Measurements from ENCODE around the gene IL17RD. TPM values are rescaled to one million over a fixed set of nuclear protein-coding genes. Genes with fewer than 3 reads are reported as not detected.

Gene IL17RD
- total and polyA plus RNA-seq, 5 donors, result 0.59 to 2.8 (median 2.1) TPM

- ATAC-seq (no peak), DNase-seq (no peak)
- H3K9me3 ChIP-seq (ENCODE audit: control insufficient read depth, low read length), result no peaks in the 10 kb centered on the region
- H3K27ac ChIP-seq (ENCODE audit: low read length), result no peak overlapping the region
- no peaks in the 10 kb centered on the region for H3K27me3 ChIP-seq (ENCODE audit: control insufficient read depth, insufficient read depth)
- intact Hi-C loops (cut with DNase I), result loop anchor here in 1 of 4 donors (5.0 kb wide), 1 partner anchor 58 kb away; no protein-coding TSS in a partner anchor
- no peak overlapping the region for H3K4me3 ChIP-seq (ENCODE audit: low read length)
- WGBS, result 96% methylated on average over 3 of the region's 3 CpGs
- H3K4me1 ChIP-seq (ENCODE audit: control insufficient read depth, insufficient read depth, low read length), result peaks cover 2% of the 10 kb centered on the region
These were observed 99.6 kb downstream of the IL17RD start for GRCh38 chr3:57065588-57065987.

DNA sequence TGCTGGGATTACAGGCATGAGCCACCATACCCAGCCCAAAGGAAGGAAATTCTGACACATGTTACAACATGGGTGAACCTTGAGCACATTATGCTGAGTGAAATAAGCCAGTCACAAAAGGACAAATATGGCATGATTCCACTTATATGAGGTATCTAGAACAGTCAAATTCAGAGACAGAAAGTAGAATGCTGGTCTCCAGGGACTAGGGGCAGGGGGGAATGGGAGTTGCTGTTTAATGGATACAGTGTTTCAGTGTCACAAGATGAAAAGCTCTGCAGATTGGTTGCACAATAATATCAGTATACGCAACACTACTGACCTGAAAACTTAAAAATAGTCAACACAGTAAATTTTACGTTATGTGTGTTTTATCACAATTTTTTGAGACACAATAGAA, 100.6 kb downstream of the IL17RD start:
- H3K27me3 ChIP-seq (ENCODE audit: control insufficient read depth, insufficient read depth), result no peaks in the 10 kb centered on the region
- no peak overlapping the region for H3K4me3 ChIP-seq (ENCODE audit: low read length)
- no peak for ATAC-seq
- WGBS, result 93% methylated on average over 2 of the region's 2 CpGs
- peaks cover 2% of the 10 kb centered on the region for H3K4me1 ChIP-seq (ENCODE audit: control insufficient read depth, insufficient read depth, low read length)
- H3K27ac ChIP-seq (ENCODE audit: low read length), result no peak overlapping the region
- DNase-seq, result no peak
- intact Hi-C loops (cut with DNase I), result no loop called here
- H3K9me3 ChIP-seq (ENCODE audit: control insufficient read depth, low read length), result no peaks in the 10 kb centered on the region

DNA sequence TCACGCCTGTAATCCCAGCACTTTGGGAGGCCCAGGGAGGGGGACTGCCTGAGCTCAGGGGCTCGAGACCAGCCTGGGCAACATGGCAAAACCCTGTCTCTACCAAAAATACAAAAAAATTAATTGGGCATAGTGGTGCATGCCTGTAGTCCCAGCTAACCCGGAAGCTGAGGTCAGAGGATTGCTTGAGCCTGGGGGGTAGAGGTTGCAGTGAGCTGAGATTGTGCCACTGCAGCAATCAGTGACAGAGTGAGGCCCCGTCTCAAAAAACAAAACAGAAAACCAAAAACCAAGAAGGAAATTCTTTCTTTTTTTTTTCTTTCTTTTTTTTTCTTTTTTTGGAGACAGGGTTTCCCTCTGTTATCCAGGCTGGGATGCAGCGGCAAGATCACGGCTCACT, 101.2 kb downstream of the IL17RD start:
- Histone ChIP-seq H3K9me3 (ENCODE audit: control insufficient read depth, low read length) (no peaks in the 10 kb centered on the region), H3K27me3 (ENCODE audit: control insufficient read depth, insufficient read depth) (no peaks in the 10 kb centered on the region), H3K4me3 (ENCODE audit: low read length) (no peak overlapping the region), H3K27ac (ENCODE audit: low read length) (no peak overlapping the region), H3K4me1 (ENCODE audit: control insufficient read depth, insufficient read depth, low read length) (peaks cover 2% of the 10 kb centered on the region)
- ATAC-seq (no peak), DNase-seq (no peak)
- WGBS, result 84% methylated on average over 6 of the region's 6 CpGs
- intact Hi-C loops (cut with DNase I), result no loop called here

DNA sequence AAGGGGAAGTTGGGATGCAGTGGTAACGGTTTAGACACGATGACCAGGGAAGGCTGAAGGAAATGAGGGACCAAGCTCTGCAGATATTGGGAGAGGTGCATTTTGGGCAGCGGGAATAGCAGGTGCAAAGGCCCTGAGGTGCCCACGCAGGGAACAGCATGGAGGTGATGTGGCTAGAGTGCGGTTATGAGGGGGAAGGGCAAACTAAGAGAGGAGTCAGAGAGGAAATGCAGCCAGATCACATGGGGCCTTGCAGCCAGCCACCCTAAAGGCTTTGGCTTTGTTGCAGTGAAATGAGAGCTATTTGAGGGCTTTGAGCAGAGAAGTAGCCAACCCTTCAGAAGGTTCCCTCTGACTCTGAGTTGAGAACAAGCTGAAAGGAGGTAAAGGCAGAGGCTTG, 102.1 kb downstream of the IL17RD start:
- intact Hi-C loops (cut with DNase I), result no loop called here
- peaks cover 2% of the 10 kb centered on the region for H3K4me1 ChIP-seq (ENCODE audit: control insufficient read depth, insufficient read depth, low read length)
- H3K27me3 ChIP-seq (ENCODE audit: control insufficient read depth, insufficient read depth), result no peaks in the 10 kb centered on the region
- no peak for DNase-seq
- no peaks in the 10 kb centered on the region for H3K9me3 ChIP-seq (ENCODE audit: control insufficient read depth, low read length)
- no peak overlapping the region for H3K27ac ChIP-seq (ENCODE audit: low read length)
- H3K4me3 ChIP-seq (ENCODE audit: low read length), result no peak overlapping the region
- 84% methylated on average over 5 of the region's 5 CpGs for WGBS
- ATAC-seq, result no peak

DNA sequence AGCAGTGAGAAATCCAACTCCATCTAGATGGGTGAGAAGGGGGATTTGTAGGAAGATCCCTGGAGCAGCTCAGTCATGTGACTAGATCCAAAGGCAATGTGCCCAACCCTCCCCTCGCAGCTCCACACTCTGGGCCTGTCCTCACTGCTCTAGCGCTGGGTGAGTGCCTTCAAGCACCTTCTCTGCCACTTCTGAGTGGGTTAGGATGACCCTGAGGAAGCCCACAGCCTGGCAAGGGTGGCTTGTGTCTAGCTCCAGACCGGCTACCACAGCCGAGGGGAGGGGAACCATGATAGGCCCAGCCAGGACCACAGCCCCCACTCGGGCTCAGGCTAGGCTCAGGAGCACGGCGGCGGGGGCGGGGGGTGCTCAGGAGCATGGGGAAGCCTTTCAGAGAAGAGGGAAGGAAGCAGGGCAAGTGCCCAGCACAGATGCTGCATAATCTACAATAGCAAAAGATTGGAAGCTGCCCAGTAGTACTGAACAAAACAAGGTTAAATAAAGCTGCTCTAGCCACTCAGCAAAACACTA, 103.0 kb downstream of the IL17RD start:
- peaks cover 2% of the 10 kb centered on the region for H3K4me1 ChIP-seq (ENCODE audit: control insufficient read depth, insufficient read depth, low read length)
- intact Hi-C loops (cut with DNase I), result no loop called here
- WGBS, result 18% methylated on average over 9 of the region's 9 CpGs
- ATAC-seq, result peak; percentile 44 to 51
- no peaks in the 10 kb centered on the region for H3K9me3 ChIP-seq (ENCODE audit: control insufficient read depth, low read length)
- peak in 2 of 3 donors; percentile 16 to 64 for DNase-seq
- H3K27me3 ChIP-seq (ENCODE audit: control insufficient read depth, insufficient read depth), result no peaks in the 10 kb centered on the region
- no peak overlapping the region for H3K27ac ChIP-seq (ENCODE audit: low read length)
- H3K4me3 ChIP-seq (ENCODE audit: low read length), result no peak overlapping the region

DNA sequence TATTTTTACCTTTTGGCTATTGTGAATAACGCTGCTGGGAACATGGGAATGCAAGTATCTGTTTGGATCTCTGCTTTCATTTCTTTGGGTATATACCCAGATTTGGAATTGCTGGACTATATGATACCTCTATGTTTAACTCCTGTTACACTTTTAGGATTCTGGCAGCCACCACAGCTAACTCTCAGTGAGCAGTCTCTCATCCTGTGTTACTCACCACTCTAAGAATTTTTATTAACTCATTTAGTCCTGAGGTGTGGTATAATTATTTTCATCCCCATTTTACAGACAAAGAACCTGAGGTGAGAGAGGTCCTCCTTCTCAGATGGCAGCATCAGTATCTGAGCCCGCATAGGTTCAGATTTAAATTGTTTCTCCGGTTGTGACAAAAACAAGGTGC, 103.6 kb downstream of the IL17RD start:
- H3K27me3 ChIP-seq (ENCODE audit: control insufficient read depth, insufficient read depth), result no peaks in the 10 kb centered on the region
- ATAC-seq, result no peak
- WGBS, result 94% methylated on average over 3 of the region's 3 CpGs
- no peak overlapping the region for H3K27ac ChIP-seq (ENCODE audit: low read length)
- H3K4me3 ChIP-seq (ENCODE audit: low read length), result no peak overlapping the region
- DNase-seq, result no peak
- H3K9me3 ChIP-seq (ENCODE audit: control insufficient read depth, low read length), result no peaks in the 10 kb centered on the region
- intact Hi-C loops (cut with DNase I), result no loop called here
- H3K4me1 ChIP-seq (ENCODE audit: control insufficient read depth, insufficient read depth, low read length), result peaks cover 2% of the 10 kb centered on the region

DNA sequence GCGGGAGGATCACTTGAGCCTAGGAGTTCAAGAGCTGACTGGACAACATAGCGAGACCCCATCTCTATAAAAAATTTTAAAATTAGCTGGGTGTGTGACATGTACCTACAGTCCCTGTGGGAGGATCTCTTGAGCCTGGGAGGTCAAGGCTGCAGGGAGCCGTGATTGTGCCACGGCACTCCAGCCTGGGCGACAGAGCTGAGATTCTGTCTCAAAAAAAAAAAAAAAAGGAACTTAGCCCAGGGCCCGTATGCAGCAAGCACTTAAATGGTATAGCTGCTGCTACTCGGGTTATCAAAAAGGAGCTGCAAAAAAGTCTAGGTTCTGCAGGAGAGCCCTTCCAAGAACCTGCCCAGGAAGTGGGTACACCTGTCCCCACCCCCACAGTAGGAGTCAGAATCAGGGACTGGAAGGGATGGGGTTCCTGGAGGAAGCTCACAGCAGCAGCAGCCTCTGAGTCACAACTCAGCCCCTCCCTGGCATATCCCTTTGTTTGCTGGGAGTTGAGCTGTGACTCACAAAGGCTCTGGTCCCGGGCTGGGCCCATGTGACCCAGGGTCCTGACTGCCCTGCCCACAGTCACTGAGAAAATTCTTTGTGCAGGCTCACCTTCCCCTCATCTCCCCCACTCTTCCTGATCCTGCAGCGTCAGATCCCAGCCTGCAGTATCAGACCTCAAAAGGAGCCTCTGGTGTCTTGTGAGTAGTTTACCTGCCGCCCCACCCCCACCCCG, 104.9 kb downstream of the IL17RD start, which contains the start of gene SPATA12:
Gene SPATA12 (plus strand): TSS at position 576 of the 733 bp plus-strand sequence. CDS start 13,031 bp downstream, outside the sequence.
- no peaks in the 10 kb centered on the region for H3K9me3 ChIP-seq (ENCODE audit: control insufficient read depth, low read length)
- no peak within 1 kb of the TSS for H3K27ac ChIP-seq (ENCODE audit: low read length)
- H3K27me3 ChIP-seq (ENCODE audit: control insufficient read depth, insufficient read depth), result no peaks in the 10 kb centered on the region
- intact Hi-C loops (cut with DNase I), result no loop called here
- ATAC-seq (peak; percentile 92 to 98), DNase-seq (peak; percentile 68 to 80 (median 79))
- peaks cover 2% of the 10 kb centered on the region for H3K4me1 ChIP-seq (ENCODE audit: control insufficient read depth, insufficient read depth, low read length)
- H3K4me3 ChIP-seq (ENCODE audit: low read length), result no peak within 1 kb of the TSS
- 69% methylated on average over 11 of the region's 11 CpGs for WGBS

- no peak for ATAC-seq
- H3K27ac ChIP-seq (ENCODE audit: low read length), result no peak overlapping the region
These were observed 105.7 kb downstream of the IL17RD start for GRCh38 chr3:57059411-57059810.

DNA sequence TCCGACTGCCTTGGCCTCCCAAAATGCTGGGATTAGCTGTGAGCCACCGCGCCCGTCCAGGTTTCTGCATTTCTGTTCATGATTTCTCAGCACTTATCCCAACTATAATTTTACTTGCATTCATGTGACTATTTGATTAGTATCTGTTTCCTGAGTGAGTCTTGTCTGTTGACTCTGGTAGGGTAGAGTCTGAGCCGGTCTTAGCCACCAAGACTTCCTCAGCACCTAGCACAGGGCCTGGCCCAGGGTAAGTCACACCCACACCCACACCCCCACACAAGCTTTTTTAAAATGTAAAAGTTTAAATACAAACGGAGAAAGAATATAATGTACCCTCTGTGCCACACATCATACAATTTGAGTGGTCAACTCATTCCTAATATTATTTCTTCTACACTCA, 107.8 kb downstream of the IL17RD start:
- peaks cover 2% of the 10 kb centered on the region for H3K4me1 ChIP-seq (ENCODE audit: control insufficient read depth, insufficient read depth, low read length)
- 76% methylated on average over 6 of the region's 6 CpGs for WGBS
- no peak for DNase-seq
- no peak overlapping the region for H3K4me3 ChIP-seq (ENCODE audit: low read length)
- no peak for ATAC-seq
- no peaks in the 10 kb centered on the region for H3K9me3 ChIP-seq (ENCODE audit: control insufficient read depth, low read length)
- intact Hi-C loops (cut with DNase I), result no loop called here
- no peak overlapping the region for H3K27ac ChIP-seq (ENCODE audit: low read length)
- H3K27me3 ChIP-seq (ENCODE audit: control insufficient read depth, insufficient read depth), result no peaks in the 10 kb centered on the region

More at GRCh38 chr3:57059411-57059810, 105.7 kb downstream of the IL17RD start:
- no peaks in the 10 kb centered on the region for H3K9me3 ChIP-seq (ENCODE audit: control insufficient read depth, low read length)
- peaks cover 2% of the 10 kb centered on the region for H3K4me1 ChIP-seq (ENCODE audit: control insufficient read depth, insufficient read depth, low read length)
- WGBS, result 65% methylated on average over 3 of the region's 3 CpGs
- H3K27me3 ChIP-seq (ENCODE audit: control insufficient read depth, insufficient read depth), result no peaks in the 10 kb centered on the region
- intact Hi-C loops (cut with DNase I), result no loop called here
- DNase-seq, result no peak
- no peak overlapping the region for H3K4me3 ChIP-seq (ENCODE audit: low read length)

DNA sequence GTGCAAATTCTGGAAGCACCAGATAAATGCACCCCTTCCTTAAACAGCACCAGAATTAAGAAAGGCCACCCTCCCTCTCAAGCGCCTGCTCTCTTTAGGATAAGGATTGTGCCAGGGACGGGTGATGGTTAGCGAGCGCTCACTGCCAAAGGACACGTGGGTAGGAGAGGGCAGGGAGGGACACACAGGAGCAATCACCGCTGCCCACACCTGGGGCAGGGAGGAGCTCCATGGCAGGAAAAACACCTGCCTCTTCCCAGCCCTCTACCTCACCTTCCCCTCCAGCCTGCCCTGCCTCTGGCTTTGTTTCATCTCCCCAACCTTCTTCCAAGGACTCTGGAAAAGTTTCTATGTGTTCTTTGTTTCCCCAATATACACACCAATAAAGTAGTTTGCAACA, 112.0 kb downstream of the IL17RD start:
- intact Hi-C loops (cut with DNase I), result no loop called here
- no peak for ATAC-seq
- 89% methylated on average over 6 of the region's 6 CpGs for WGBS

GRCh38 chr3:57052662-57053061, 112.5 kb downstream of the IL17RD start:
- Histone ChIP-seq H3K9me3 (ENCODE audit: control insufficient read depth, low read length) (no peaks in the 10 kb centered on the region), H3K27ac (ENCODE audit: low read length) (no peak overlapping the region), H3K4me1 (ENCODE audit: control insufficient read depth, insufficient read depth, low read length) (peaks cover 3% of the 10 kb centered on the region), H3K27me3 (ENCODE audit: control insufficient read depth, insufficient read depth) (no peaks in the 10 kb centered on the region), H3K4me3 (ENCODE audit: low read length) (no peak overlapping the region)
- no peak for DNase-seq
- 92% methylated on average over 5 of the region's 5 CpGs for WGBS
- intact Hi-C loops (cut with DNase I), result no loop called here
- ATAC-seq, result no peak

More for the DNA sequence above, 112.0 kb downstream of the IL17RD start:
- no peak for DNase-seq
- Histone ChIP-seq H3K9me3 (ENCODE audit: control insufficient read depth, low read length) (no peaks in the 10 kb centered on the region), H3K27me3 (ENCODE audit: control insufficient read depth, insufficient read depth) (no peaks in the 10 kb centered on the region), H3K4me1 (ENCODE audit: control insufficient read depth, insufficient read depth, low read length) (no peaks in the 10 kb centered on the region), H3K27ac (ENCODE audit: low read length) (no peak overlapping the region), H3K4me3 (ENCODE audit: low read length) (no peak overlapping the region)

All from right cardiac atrium (tissue), 5 donors.